Loucy (cell line): ENCODE results near the gene ATG4B.

Experiments
- H2AFZ ChIP-seq: fragments of 200-600 bp; sonication (generic); 2 replicates; pipeline ENCODE4 v1.6.0; 2016; ENCODE audit warnings: antibody characterized with exemption, mild to moderate bottlenecking, low read length, moderate library complexity
- H3F3A ChIP-seq: fragments of 200-600 bp; 2 replicates; pipeline ENCODE4 v1.6.0; 2016; ENCODE audit warnings: antibody characterized with exemption, low read depth, mild to moderate bottlenecking
- H3K27me3 ChIP-seq: fragments of 200-600 bp; sonication (generic); 2 replicates; pipeline ENCODE4 v1.6.1; 2014; ENCODE audit warnings: low read length, mild to moderate bottlenecking; ENCODE audit not compliant: insufficient read depth, poor library complexity, severe bottlenecking
- H3K36me3 ChIP-seq: fragments of 200-600 bp; sonication (generic); 2 replicates; pipeline ENCODE4 v1.6.1; 2016; ENCODE audit warnings: low read length; ENCODE audit not compliant: insufficient read depth
- H3K4me1 ChIP-seq: fragments of 200-600 bp; sonication (generic); 2 replicates; pipeline ENCODE4 v1.5.1; 2014; ENCODE audit warnings: low read length, mild to moderate bottlenecking; ENCODE audit not compliant: insufficient read depth, poor library complexity, severe bottlenecking
- H3K4me2 ChIP-seq: fragments of 200-600 bp; sonication (generic); 2 replicates; pipeline ENCODE4 v1.6.0; 2014; ENCODE audit warnings: antibody characterized with exemption, low read length, low read depth, mild to moderate bottlenecking; ENCODE audit not compliant: poor library complexity, severe bottlenecking
- H3K4me3 ChIP-seq: fragments of 200-600 bp; sonication (generic); 2 replicates; pipeline ENCODE4 v1.5.1; 2014; ENCODE audit warnings: low read length, mild to moderate bottlenecking, mixed read lengths; ENCODE audit not compliant: poor library complexity, severe bottlenecking
- H3K79me2 ChIP-seq: fragments of 200-600 bp; sonication (generic); 2 replicates; pipeline ENCODE4 v1.6.1; 2014; ENCODE audit warnings: low read length; ENCODE audit not compliant: insufficient read depth
- H3K9ac ChIP-seq: fragments of 200-600 bp; sonication (generic); 2 replicates; pipeline ENCODE4 v1.6.0; 2014; ENCODE audit warnings: mild to moderate bottlenecking, low read depth, low read length, moderate library complexity; ENCODE audit not compliant: poor library complexity, severe bottlenecking
- H3K9me2 ChIP-seq: fragments of 200-600 bp; sonication (generic); replicated peaks from 2 replicates; pipeline ENCODE4 v1.6.1; 2016; ENCODE audit warnings: low read depth, low read length, mixed read lengths
- H3K9me3 ChIP-seq: fragments of 200-600 bp; sonication (generic); 2 replicates; pipeline ENCODE4 v1.6.1; 2014; ENCODE audit warnings: mild to moderate bottlenecking, antibody characterized with exemption, low read length, low read depth; ENCODE audit not compliant: insufficient read depth
- H4K20me1 ChIP-seq: fragments of 200-600 bp; sonication (generic); 2 replicates; pipeline ENCODE4 v1.6.0; 2014; ENCODE audit warnings: antibody characterized with exemption, low read length, mild to moderate bottlenecking; ENCODE audit not compliant: insufficient read depth, poor library complexity, severe bottlenecking
- CTCF ChIP-seq: fragments of 200-600 bp; sonication (generic); conservative IDR thresholded peaks from 2 replicates; pipeline ENCODE4 v1.5.1; 2014; ENCODE audit warnings: mild to moderate bottlenecking, antibody characterized with exemption, low read length
- EZH2phosphoT487 ChIP-seq: fragments of 200-600 bp; IDR thresholded peaks from 2 replicates; pipeline ENCODE4 v1.6.1; 2018; ENCODE audit warnings: antibody characterized with exemption, mild to moderate bottlenecking, moderate library complexity, borderline replicate concordance

The ATG4B gene

GRCh38 chr2:241603686-241604085 lies 33.8 kb upstream of the ATG4B start:
- Histone ChIP-seq H3K4me1 (peaks cover 4% of the 10 kb centered on the region), H2AFZ (no peak overlapping the region), H4K20me1 (no peaks in the 10 kb centered on the region), H3F3A (no peaks in the 10 kb centered on the region), H3K79me2 (no peaks in the 10 kb centered on the region), H3K27me3 (no peaks in the 10 kb centered on the region), H3K4me2 (peak overlapping the region; percentile 34), H3K9ac (no peak overlapping the region), H3K4me3 (no peak overlapping the region), H3K9me3 (no peaks in the 10 kb centered on the region), H3K9me2 (no peaks in the 10 kb centered on the region), H3K36me3 (peaks cover 55% of the 10 kb centered on the region)
- TF ChIP-seq EZH2phosphoT487 = no peak
- no peak for TF ChIP-seq CTCF

DNA sequence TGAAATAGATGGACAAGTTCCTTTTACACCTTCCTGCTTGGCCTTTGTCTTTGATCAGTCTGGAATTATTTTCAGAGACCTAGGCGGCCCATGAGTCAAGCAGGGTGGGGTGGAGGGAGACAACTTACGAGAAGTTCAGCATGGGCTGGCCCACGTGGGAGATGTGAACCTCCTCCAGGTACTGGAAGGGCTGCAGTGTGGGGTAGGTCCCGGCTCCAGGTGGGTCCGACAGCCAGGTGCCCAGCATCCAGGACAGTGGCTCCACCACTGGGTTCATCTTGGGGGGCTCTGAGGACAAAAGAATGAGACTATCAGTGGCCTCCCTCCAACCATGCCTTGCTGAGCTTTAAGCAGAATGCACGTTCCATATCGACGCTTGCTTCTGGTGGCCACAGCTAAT lies 31.3 kb upstream of the ATG4B start:
- Histone ChIP-seq H3K79me2 (no peaks in the 10 kb centered on the region), H3K9me3 (no peaks in the 10 kb centered on the region), H3K4me1 (peaks cover 13% of the 10 kb centered on the region), H3K9ac (no peak overlapping the region), H3K4me3 (no peak overlapping the region), H4K20me1 (no peaks in the 10 kb centered on the region), H2AFZ (no peak overlapping the region), H3K36me3 (peaks cover 38% of the 10 kb centered on the region), H3F3A (no peaks in the 10 kb centered on the region), H3K4me2 (no peak overlapping the region), H3K27me3 (no peaks in the 10 kb centered on the region), H3K9me2 (no peaks in the 10 kb centered on the region)
- no peak for TF ChIP-seq EZH2phosphoT487
- no peak for TF ChIP-seq CTCF

GRCh38 chr2:241607162-241607885 lies 30.2 kb upstream of the ATG4B start:
- TF ChIP-seq CTCF = no peak
- TF ChIP-seq EZH2phosphoT487 = no peak
- peaks cover 29% of the 10 kb centered on the region for H3K36me3 ChIP-seq

More at GRCh38 chr2:241607162-241607885, 30.2 kb upstream of the ATG4B start:
- no peaks in the 10 kb centered on the region for H3K79me2 ChIP-seq
- peaks cover 13% of the 10 kb centered on the region for H3K4me1 ChIP-seq
- H3K9ac ChIP-seq = no peak overlapping the region
- H3F3A ChIP-seq = no peaks in the 10 kb centered on the region
- no peaks in the 10 kb centered on the region for H3K9me3 ChIP-seq
- H3K4me2 ChIP-seq = no peak overlapping the region
- no peaks in the 10 kb centered on the region for H4K20me1 ChIP-seq
- no peaks in the 10 kb centered on the region for H3K27me3 ChIP-seq
- H2AFZ ChIP-seq = no peak overlapping the region
- no peaks in the 10 kb centered on the region for H3K9me2 ChIP-seq
- no peak overlapping the region for H3K4me3 ChIP-seq
